ENCODE data around the gene INHBC. TPM values are rescaled to one million over a fixed set of nuclear protein-coding genes. Genes with fewer than 3 reads are reported as not detected.

The INHBC gene
- total RNA-seq, 1 experiment from 2014 or later = not detected

DNA sequence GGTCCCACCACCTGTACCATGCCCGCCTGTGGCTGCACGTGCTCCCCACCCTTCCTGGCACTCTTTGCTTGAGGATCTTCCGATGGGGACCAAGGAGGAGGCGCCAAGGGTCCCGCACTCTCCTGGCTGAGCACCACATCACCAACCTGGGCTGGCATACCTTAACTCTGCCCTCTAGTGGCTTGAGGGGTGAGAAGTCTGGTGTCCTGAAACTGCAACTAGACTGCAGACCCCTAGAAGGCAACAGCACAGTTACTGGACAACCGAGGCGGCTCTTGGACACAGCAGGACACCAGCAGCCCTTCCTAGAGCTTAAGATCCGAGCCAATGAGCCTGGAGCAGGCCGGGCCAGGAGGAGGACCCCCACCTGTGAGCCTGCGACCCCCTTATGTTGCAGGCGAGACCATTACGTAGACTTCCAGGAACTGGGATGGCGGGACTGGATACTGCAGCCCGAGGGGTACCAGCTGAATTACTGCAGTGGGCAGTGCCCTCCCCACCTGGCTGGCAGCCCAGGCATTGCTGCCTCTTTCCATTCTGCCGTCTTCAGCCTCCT, 21.6 kb downstream of the INHBC start:
- no TSS peak for BruUV-seq (replicated peaks)
- Histone ChIP-seq H3K4me3 (ENCODE audit: low read length) (no peak overlapping the region), H3K27me3 (ENCODE audit: low read length) (peaks cover 10% of the 10 kb centered on the region; the same call in 1 of the 2 replicates), H3K9me2 (replicated peaks; ENCODE audit: low read length) (no peaks in the 10 kb centered on the region), H3F3A (ENCODE audit: low read length, unreplicated experiment) (no peaks in the 10 kb centered on the region), H2AFZ (ENCODE audit: low read length) (no peak overlapping the region), H3K9me3 (ENCODE audit: low read length) (no peaks in the 10 kb centered on the region), H3K36me3 (ENCODE audit: low read depth, low read length) (no peaks in the 10 kb centered on the region), H3K27ac (ENCODE audit: low read length) (no peak overlapping the region), H3K79me2 (ENCODE audit: low read length) (no peaks in the 10 kb centered on the region), H4K20me1 (ENCODE audit: low read length) (no peaks in the 10 kb centered on the region), H3K4me2 (ENCODE audit: low read length) (0 out of 2 replicates have a peak overlapping the region, but pooled peaks have one; percentile 25), H3K9ac (ENCODE audit: low read length) (no peak overlapping the region), H3K4me1 (ENCODE audit: insufficient read depth, low read length) (peaks cover 26% of the 10 kb centered on the region)
- DNase-seq (peak; percentile 60), ATAC-seq (peak; percentile 26; the same call in 1 of the 2 replicates)
- ChIA-PET POLR2A (ENCODE audit: unreplicated experiment) (no interaction called here), CTCF (interaction anchor here (0.5 to 1.1 kb wide), 3 partner anchors 23 to 148 kb away, joined by 3 to 10 read pairs (median 3); no protein-coding TSS in a partner anchor)
- intact Hi-C loops (cut with micrococcal nuclease) = no loop called here
- TF ChIP-seq, protein P1, sequence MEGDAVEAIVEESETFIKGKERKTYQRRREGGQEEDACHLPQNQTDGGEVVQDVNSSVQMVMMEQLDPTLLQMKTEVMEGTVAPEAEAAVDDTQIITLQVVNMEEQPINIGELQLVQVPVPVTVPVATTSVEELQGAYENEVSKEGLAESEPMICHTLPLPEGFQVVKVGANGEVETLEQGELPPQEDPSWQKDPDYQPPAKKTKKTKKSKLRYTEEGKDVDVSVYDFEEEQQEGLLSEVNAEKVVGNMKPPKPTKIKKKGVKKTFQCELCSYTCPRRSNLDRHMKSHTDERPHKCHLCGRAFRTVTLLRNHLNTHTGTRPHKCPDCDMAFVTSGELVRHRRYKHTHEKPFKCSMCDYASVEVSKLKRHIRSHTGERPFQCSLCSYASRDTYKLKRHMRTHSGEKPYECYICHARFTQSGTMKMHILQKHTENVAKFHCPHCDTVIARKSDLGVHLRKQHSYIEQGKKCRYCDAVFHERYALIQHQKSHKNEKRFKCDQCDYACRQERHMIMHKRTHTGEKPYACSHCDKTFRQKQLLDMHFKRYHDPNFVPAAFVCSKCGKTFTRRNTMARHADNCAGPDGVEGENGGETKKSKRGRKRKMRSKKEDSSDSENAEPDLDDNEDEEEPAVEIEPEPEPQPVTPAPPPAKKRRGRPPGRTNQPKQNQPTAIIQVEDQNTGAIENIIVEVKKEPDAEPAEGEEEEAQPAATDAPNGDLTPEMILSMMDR (conservative IDR thresholded peaks at IDR 0.05; ENCODE audit: low read depth, low read length) = peak; percentile 87
- TF ChIP-seq EZH2 (IDR thresholded peaks at IDR 0.05; ENCODE audit: low read length, unreplicated experiment) = no peak
- no peak for TF ChIP-seq EZH2phosphoT487 (IDR thresholded peaks at IDR 0.05; ENCODE audit: borderline replicate concordance, low read length)

GRCh38 chr12:57456737-57457490, 22.3 kb downstream of the INHBC start:
- H3K9ac ChIP-seq (ENCODE audit: low read length) = no peak overlapping the region
- no TSS peak for BruUV-seq (replicated peaks)
- no peak overlapping the region for H3K27ac ChIP-seq (ENCODE audit: low read length)
- no peak overlapping the region for H3K4me3 ChIP-seq (ENCODE audit: low read length)
- ChIA-PET CTCF (no interaction called here), POLR2A (ENCODE audit: unreplicated experiment) (no interaction called here)
- H2AFZ ChIP-seq (ENCODE audit: low read length) = no peak overlapping the region
- peaks cover 10% of the 10 kb centered on the region; the same call in 1 of the 2 replicates for H3K27me3 ChIP-seq (ENCODE audit: low read length)
- no peaks in the 10 kb centered on the region for H3K9me3 ChIP-seq (ENCODE audit: low read length)
- H3K36me3 ChIP-seq (ENCODE audit: low read depth, low read length) = no peaks in the 10 kb centered on the region
- no peak for ATAC-seq
- no peaks in the 10 kb centered on the region for H3F3A ChIP-seq (ENCODE audit: low read length, unreplicated experiment)
- no peaks in the 10 kb centered on the region for H4K20me1 ChIP-seq (ENCODE audit: low read length)
- H3K9me2 ChIP-seq (replicated peaks; ENCODE audit: low read length) = no peaks in the 10 kb centered on the region
- H3K79me2 ChIP-seq (ENCODE audit: low read length) = no peaks in the 10 kb centered on the region
- TF ChIP-seq, protein P1 (conservative IDR thresholded peaks at IDR 0.05; ENCODE audit: low read depth, low read length) = no peak
- TF ChIP-seq EZH2 (IDR thresholded peaks at IDR 0.05; ENCODE audit: low read length, unreplicated experiment) = no peak
- no peak for TF ChIP-seq EZH2phosphoT487 (IDR thresholded peaks at IDR 0.05; ENCODE audit: borderline replicate concordance, low read length)
- no peak for DNase-seq
- intact Hi-C loops (cut with micrococcal nuclease) = no loop called here
- peaks cover 20% of the 10 kb centered on the region for H3K4me1 ChIP-seq (ENCODE audit: insufficient read depth, low read length)
- no peak overlapping the region for H3K4me2 ChIP-seq (ENCODE audit: low read length)

All from PC-3 (cell line).